ENCODE measurements around the gene EPHA3. TPM values are rescaled to one million over a fixed set of nuclear protein-coding genes. Genes with fewer than 3 reads are reported as not detected.

The EPHA3 gene
- polyA plus RNA-seq, 1 donor = 26.9 TPM

DNA sequence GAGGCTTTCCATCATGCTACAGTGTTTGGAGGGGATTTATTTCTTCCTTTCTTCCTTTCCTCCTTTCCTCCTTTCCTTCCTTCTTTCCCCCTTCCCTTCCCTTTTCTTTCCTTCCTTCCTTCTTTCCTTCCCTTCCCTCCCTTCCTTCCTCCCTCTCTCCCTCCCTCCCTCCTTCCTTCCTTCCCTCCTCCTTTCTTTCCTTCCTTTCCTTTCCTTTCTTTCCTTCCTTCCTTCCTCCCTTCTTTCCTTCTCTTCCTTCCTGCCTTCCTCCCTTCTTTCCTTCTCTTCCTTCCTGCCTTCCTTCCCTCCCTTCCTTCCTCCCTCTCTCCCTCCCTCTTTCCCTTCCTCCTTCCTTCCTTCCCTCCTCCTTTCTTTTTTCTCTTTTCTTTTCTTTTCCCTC lies 127.2 kb downstream of the EPHA3 start:
- DNase-seq = no peak

GRCh38 chr3:89238846-89239245 lies 131.4 kb downstream of the EPHA3 start:
- no peak for DNase-seq

- DNase-seq = no peak
These were observed 132.4 kb downstream of the EPHA3 start for GRCh38 chr3:89239774-89240173.

- DNase-seq = no peak
These were observed 138.2 kb downstream of the EPHA3 start for GRCh38 chr3:89245612-89246011.

DNA sequence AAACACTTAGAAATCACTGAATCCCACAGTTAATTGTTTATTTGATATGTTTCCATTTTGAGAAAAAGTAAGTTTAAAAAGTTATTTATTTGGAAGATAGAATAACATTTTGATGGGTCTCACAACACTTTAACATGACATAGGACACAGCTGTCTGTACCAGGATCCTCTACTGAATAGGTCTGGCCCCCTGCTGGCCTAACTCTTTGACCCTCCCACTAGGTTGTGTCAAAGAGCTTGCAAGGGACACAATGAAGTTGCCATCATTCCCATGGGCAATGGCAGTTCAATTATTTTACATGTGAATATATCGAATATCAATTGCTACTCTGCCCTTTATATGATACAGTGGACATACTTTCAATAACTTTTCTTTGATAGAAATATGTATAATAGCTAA lies 138.9 kb downstream of the EPHA3 start:
- no peak for DNase-seq

DNA sequence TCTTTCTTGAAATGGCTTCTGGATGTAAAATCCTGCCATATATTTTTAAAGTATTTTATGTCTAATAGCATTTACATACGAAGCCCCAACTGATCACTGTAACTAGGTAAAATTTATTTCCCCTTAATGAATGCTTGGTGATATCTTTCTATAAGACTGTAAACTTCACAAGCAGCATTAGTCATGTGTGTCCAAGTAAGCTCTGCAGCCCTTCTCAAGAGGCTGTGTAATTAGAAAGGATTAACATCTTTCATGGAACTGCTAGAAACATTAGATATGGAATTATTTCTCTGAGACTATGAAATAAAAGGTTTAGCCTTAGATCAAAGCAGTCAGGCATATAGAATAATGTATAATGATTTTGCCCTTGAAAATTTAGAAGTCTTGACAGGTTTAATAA lies 143.3 kb downstream of the EPHA3 start:
- no peak for DNase-seq

DNA sequence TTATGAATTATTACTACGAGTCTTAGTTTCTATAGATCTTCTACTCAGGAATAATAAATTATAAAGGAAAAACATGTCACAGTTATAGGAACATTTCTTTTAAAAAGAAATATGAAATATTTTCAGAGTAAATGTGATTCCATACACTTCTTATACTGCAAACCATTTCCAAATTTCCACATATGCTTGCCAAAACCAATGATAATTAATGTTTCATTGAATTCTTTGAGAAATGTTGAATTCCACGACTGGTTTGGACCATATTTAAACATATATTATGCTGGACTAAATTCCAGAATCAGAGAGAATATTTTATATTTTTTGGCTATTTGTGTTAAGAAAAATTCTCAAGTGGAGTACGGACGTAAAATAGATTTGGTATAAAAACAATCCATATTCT lies 144.6 kb downstream of the EPHA3 start:
- DNase-seq = peak; percentile 34

GRCh38 chr3:89252860-89253259 lies 145.4 kb downstream of the EPHA3 start:
- no peak for DNase-seq

- no peak for DNase-seq
These were observed 149.0 kb downstream of the EPHA3 start for GRCh38 chr3:89256395-89256794.

- DNase-seq = no peak
These were observed 149.5 kb downstream of the EPHA3 start for GRCh38 chr3:89256882-89257281.

DNA sequence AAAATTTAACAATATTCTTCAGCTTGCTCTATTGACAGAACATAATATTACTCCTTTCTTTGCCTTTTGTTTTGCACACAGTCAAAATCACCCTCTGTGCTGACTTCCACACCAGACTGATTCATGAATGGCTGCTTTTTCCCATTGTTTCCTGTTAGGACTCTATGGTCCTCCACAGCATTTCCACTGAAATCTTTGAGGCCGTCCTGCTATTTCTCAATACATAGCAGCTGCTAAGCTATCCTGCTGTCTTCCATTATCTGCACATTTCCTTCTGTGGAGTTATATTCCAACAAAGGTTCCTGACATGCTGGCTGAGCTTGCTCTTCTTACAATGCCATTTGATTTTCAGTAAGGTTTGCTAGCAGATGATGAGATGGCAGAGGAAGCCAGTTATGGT lies 153.3 kb downstream of the EPHA3 start:
- DNase-seq = no peak

DNA sequence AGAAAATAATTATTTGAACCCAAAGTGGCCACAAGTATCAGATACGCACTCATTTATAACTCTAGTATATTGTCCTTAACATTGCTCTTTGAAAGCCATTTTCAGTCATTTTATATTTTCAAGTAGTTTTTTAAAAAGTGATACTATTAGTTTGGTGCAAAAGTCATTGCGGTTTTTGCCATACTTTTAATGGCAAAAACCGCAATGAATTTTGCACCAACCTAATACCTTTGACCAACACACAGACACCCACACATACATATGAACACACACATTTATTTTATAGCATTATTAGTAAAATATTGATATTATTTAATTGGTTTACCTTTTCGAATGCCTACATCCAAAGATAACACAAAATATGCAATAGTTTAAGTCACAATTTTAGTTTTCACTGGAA lies 154.3 kb downstream of the EPHA3 start:
- no peak for DNase-seq

DNA sequence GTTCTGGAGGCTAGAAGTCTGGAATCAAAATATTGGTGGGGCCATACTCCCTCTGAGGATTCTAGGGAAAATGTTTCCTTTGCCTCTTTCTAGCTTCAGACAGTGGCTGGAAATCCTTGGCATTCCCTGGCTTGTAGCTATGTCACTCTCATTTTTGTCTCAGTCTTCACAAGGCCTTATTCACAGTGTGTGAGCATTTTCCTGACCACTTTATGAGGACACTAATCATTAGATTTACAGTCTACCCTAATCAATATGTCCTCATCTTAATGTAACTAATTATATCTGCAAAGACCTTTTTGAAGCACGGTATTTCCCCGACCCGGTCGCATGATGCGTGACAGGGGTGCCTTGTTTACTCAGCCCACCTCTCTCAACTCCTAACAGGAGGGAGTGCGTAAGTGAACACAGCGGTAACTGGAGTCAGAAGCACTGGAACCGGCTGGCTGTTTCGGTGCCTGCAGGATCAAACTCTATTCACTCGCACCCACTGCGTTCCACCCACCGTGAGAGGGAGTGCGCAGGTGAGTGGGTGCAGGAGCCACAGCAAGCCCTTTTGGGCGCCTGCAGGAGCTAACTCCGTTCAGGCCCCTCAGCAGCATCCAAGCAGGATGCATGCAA lies 155.0 kb downstream of the EPHA3 start:
- DNase-seq = no peak

DNA sequence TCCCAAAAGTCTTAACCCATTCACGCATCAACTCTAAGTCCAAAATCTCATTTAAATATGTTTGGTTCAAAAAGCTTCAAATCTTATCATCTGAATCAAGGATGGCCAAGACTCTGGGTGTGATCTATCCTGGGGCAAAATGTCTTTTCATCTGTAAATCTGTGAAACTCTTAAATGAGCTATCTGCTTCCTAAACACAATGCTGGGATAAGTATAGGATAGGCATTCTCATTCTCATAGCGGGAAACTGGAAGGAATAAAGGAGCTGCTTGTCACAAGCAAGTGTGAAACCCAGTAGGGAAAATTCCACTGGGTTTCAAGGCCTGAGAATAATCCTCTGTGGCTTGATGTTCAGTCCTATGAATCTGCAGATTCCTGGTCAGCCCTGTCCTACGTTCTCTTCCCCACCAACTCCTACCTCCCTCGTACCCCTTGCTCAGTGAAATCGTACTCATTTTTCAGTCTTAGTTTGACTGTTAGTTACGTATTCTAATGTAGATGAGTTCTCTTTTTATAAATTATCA lies 156.7 kb downstream of the EPHA3 start:
- DNase-seq = no peak

GRCh38 chr3:89266074-89266473 lies 158.7 kb downstream of the EPHA3 start:
- no peak for DNase-seq

DNA sequence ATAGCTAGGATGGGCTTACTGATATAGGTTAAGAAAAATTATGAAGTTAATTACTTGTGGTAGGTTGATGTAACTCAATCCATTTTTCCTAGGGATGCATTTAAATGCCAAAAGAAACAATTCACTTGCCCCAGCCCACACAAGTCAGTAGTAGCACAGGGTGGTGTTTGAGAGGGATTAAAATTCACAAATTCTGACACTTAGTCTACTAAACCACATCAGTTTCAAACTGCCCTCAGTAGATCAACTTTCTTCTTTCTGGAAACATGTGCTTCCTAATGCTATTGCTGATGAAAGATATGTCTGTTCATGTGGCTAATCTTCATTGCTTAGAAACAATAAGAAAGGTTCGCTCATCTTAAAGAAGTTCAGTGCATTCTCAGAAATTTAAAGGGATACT lies 160.6 kb downstream of the EPHA3 start:
- no peak for DNase-seq

GRCh38 chr3:89270201-89270600 lies 162.8 kb downstream of the EPHA3 start:
- DNase-seq = no peak

DNA sequence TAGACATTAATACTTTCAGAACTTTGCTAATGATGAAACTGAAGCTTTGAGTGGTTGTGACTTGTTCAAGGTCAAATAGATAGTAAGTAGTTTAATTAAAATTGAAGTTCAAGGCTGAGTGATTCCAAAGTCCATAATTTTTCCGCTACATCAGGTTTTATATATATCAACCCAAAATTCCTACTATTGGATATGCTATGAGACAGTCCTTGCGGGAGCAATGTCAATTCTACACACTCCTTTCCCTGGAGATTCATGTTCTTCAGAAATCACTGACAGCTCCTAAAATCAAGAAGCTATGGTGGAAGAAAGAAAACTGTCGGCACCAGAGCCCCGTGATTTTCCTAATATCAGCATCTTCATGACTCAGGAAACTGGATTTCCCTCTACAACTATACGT lies 167.6 kb downstream of the EPHA3 start:
- no peak for DNase-seq

- no peak for DNase-seq
These were observed 168.7 kb downstream of the EPHA3 start for GRCh38 chr3:89276116-89276515.

- no peak for DNase-seq
These were observed 171.0 kb downstream of the EPHA3 start for GRCh38 chr3:89278302-89279025.

DNA sequence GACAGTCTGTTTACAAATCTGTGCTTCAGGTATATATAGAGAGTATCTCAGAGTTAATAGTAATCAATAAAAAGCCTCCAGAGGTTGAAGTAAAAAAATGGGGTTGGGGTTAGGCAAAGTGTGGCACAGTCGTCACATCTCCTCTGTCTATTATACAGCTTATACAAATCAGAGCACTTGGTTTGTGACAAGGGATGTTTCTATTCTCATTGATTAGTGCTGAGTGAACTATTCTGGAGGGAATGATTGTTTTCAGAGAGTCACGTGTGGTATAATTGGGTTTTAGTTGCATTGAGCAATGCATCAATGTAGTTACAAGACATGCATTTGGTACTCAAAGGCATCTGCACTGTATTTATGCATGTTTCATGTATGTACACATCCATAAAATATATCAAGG lies 172.9 kb downstream of the EPHA3 start:
- no peak for DNase-seq

- no peak for DNase-seq
These were observed 173.5 kb downstream of the EPHA3 start for GRCh38 chr3:89280822-89281365.

- no peak for DNase-seq
These were observed 180.6 kb downstream of the EPHA3 start for GRCh38 chr3:89287902-89288508.

Measured in hindlimb muscle (tissue), 1 donor.